Upper lobe of right lung (tissue), 1 donor: ENCODE data around the gene TMEM63A. TPM values are rescaled to one million over a fixed set of nuclear protein-coding genes. Genes with fewer than 3 reads are reported as not detected.

Experiments used
- ATAC-seq: fragments of 200-7000 bp; cut with Tn5 transposase; one replicate; pipeline ENCODE4 v1.9.1; 2020; ENCODE audit warnings: mild to moderate bottlenecking, moderate library complexity
- DNase-seq: peaks from one replicate; pipeline ENCODE4 v3.0.0-alpha.2; 2020
- H3K27ac ChIP-seq: fragments of 200-600 bp; one replicate; pipeline ENCODE4 v1.8.0; 2022
- H3K27me3 ChIP-seq: fragments of 200-600 bp; one replicate; pipeline ENCODE4 v1.8.0; 2022; ENCODE audit warnings: mild to moderate bottlenecking
- H3K36me3 ChIP-seq: fragments of 200-600 bp; one replicate; pipeline ENCODE4 v1.8.0; 2022
- H3K4me1 ChIP-seq: fragments of 200-600 bp; one replicate; pipeline ENCODE4 v1.8.0; 2022
- H3K4me3 ChIP-seq: fragments of 200-600 bp; one replicate; pipeline ENCODE4 v1.8.0; 2022; ENCODE audit warnings: mild to moderate bottlenecking
- H3K9me3 ChIP-seq: fragments of 200-600 bp; one replicate; pipeline ENCODE4 v1.8.0; 2022
- CTCF ChIP-seq: fragments of 200-600 bp; IDR thresholded peaks from one replicate; pipeline ENCODE4 v1.8.0; 2022; ENCODE audit warnings: antibody characterized with exemption
- intact Hi-C: fragments of 100-400 bp; cut with DNase I; formaldehyde crosslinking; loops from one replicate; pipeline ENCODE4 v1.11.0; 2022
- total RNA-seq: library from RNA; stranded (reverse); fragmentation: NEBNext Ultra II Directional; extraction: Animal tissue kit (Norgen Biotek cat#: 25700); gene quantifications from one replicate; pipeline ENCODE4 v1.2.1, GENCODE V29; 2021
- donor health status: DM: no; HTN: yes; CAD: no; lungs with severe emphysema.

TMEM63A gene
- total RNA-seq, 1 donor from 2014 or later = 119 TPM

- no peak overlapping the region for H3K27ac ChIP-seq
Measured at GRCh38 chr1:225896494-225896893, 14.3 kb upstream of the TMEM63A start.

DNA sequence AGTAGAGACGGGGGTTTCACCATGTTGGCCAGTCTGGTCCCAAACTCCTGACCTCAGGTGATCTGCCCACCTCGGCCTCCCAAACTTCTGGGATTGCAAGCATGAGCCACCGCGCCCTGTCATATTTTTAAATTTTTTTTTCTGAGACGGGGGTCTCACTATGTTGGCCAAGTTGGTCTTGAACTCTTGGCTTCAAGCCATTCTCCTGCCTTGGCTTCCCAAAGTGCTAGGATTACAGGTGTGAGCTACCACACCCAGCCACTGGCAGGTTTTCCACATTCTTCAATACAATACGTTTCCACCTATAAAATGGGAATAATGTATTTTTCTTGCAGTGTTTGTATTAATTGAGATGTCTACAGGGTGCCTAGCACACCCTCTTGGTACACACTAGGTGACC, 10.1 kb upstream of the TMEM63A start:
- H3K9me3 ChIP-seq = no peaks in the 10 kb centered on the region
- DNase-seq = no peak
- no peak overlapping the region for H3K4me3 ChIP-seq
- no peak overlapping the region for H3K27ac ChIP-seq
- no peak for ATAC-seq
- intact Hi-C loops = no loop called here
- no peak for TF ChIP-seq CTCF
- no peaks in the 10 kb centered on the region for H3K27me3 ChIP-seq
- no peaks in the 10 kb centered on the region for H3K4me1 ChIP-seq
- no peaks in the 10 kb centered on the region for H3K36me3 ChIP-seq

More at GRCh38 chr1:225896494-225896893, 14.3 kb upstream of the TMEM63A start:
- no peak for ATAC-seq
- Histone ChIP-seq H3K4me3 (no peak overlapping the region), H3K4me1 (peaks cover 3% of the 10 kb centered on the region), H3K36me3 (no peaks in the 10 kb centered on the region), H3K27me3 (no peaks in the 10 kb centered on the region), H3K9me3 (no peaks in the 10 kb centered on the region)
- TF ChIP-seq CTCF = no peak
- DNase-seq = no peak
- intact Hi-C loops = no loop called here

DNA sequence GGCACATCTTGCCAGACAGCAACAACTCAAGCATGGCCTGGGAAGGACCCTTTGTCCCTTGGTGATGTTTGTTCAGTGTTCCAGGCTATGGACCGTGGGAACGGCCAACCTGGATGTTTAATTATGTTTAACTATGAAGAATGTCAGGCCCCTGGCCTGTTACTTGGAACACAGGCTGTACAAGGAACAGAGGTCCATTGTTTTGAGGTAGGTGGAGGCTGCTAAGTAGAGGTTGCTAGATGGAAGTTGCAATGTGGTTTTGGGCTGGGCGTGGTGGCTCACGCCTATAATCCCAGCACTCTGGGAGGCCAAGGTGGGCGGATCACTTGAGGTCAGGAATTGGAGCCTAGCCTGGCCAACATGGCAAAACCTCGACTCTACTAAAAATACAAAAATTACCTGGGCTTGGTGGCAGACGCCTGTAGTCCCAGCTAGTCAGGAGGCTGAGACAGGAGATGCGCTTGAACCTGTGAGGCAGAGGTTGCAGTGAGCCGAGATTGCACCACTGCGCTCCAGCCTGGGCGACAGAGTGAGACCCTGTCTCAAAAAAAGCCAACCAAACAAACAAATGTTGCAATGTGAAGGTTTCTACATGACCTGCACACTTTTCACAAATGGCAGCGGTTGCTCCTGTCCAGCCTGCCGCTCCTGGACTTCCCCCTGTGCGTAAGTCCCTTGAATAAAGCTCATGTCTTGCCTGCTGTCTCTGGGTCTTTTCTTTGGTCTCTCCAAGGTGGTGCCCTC, 9.2 kb upstream of the TMEM63A start:
- no peak for DNase-seq
- intact Hi-C loops = no loop called here

DNA sequence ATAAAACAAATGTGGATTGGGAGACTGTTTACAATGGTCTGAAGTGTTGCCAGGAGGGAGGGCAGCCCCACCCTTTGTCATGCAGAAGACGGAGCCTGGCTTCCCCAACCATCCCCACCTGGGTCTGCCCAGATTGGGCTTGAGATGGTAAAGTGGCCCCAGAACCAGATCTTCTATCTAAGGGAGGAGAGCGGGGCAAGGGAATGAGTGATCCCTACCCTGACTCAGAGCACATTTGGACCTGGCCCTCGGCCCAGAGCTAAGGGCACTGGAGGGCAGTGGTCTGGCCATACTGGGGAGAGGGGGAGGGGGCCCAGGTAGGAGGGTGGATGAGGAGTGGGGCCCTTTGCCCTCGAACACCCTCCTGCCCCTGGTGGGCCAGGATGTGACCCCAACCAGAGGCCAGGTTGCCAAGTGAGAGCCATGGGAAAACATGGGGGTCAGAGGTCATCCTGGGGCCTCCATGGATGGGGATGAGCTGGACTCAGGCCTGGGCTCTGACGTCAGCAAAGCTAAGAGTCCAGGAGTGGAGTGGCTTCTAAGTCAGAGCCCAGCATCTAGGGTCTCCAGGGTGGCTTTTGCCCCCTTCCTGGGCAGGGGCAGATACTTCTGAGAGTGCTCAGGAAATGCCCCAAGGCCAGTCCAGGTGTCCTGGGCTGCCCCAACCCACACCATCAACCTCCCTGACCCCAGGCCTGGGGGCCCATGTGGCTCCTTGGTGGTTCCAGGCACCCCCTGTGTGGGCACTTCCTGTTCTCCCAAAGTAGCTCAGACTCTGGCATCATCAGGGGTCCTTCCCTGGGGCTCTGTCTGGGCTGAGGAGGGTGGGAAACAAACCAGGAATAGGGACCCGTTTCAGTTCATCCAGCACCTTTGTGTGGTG, 8.4 kb upstream of the TMEM63A start:
- H3K4me1 ChIP-seq = no peaks in the 10 kb centered on the region
- ATAC-seq (peak; percentile 16), DNase-seq (no peak)
- no peaks in the 10 kb centered on the region for H3K36me3 ChIP-seq
- H3K27me3 ChIP-seq = no peaks in the 10 kb centered on the region
- intact Hi-C loops = no loop called here
- H3K27ac ChIP-seq = no peak overlapping the region
- no peak for TF ChIP-seq CTCF
- no peak overlapping the region for H3K4me3 ChIP-seq
- H3K9me3 ChIP-seq = no peaks in the 10 kb centered on the region

More for the DNA sequence above, 9.2 kb upstream of the TMEM63A start:
- no peak for TF ChIP-seq CTCF
- H3K9me3 ChIP-seq = no peaks in the 10 kb centered on the region
- no peak overlapping the region for H3K27ac ChIP-seq
- no peaks in the 10 kb centered on the region for H3K4me1 ChIP-seq
- ATAC-seq = no peak
- no peaks in the 10 kb centered on the region for H3K36me3 ChIP-seq
- no peaks in the 10 kb centered on the region for H3K27me3 ChIP-seq
- H3K4me3 ChIP-seq = no peak overlapping the region

GRCh38 chr1:225889743-225890142, 7.6 kb upstream of the TMEM63A start:
- TF ChIP-seq CTCF = no peak
- Histone ChIP-seq H3K27ac (no peak overlapping the region), H3K36me3 (no peaks in the 10 kb centered on the region), H3K4me3 (no peak overlapping the region), H3K4me1 (no peaks in the 10 kb centered on the region), H3K27me3 (no peaks in the 10 kb centered on the region), H3K9me3 (no peaks in the 10 kb centered on the region)
- no peak for DNase-seq
- ATAC-seq = no peak
- intact Hi-C loops = no loop called here
